Measurements from ENCODE around the gene SIRT6.

- no peak for TF ChIP-seq POLR2A (IDR thresholded peaks at IDR 0.05; ENCODE audit: low read depth)
- TF ChIP-seq POLR2AphosphoS5 (IDR thresholded peaks at IDR 0.05), result no peak
Observed at GRCh38 chr19:4186087-4186993, 4.0 kb upstream of the SIRT6 start.

Measured in esophagus muscularis mucosa (tissue), 2 donors.